ENCODE data around the gene GIMAP5.

DNA sequence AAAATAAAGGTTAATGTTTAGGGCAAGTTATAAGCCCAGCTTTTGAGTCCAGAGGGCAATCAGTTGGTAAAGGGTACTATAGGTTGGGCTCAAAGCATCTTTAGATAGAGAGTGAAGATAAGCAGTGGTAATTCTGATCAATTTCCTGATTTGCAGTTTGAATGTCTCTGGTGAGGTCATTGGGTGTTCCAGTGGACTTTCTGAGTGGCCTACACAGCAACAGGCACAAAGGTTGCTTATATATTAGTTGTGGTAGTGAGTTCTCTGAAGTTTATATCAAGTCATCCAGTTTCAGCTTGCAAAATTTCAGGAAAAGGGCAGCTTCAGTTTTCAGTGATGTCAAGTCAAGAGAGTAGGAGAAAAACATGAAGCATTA is 29.1 kb downstream of the GIMAP5 start:
- no peak for TF ChIP-seq POLR2AphosphoS5 (IDR thresholded peaks at IDR 0.05)
- TF ChIP-seq POLR2A (IDR thresholded peaks at IDR 0.05), result no peak
